HG03045 (cell line): ENCODE results near the gene DUSP22.
"Not testable (repeated sequence)": the region's sequence is repeated elsewhere in the genome, so short reads cannot be mapped to it uniquely, and the experiment has no call there.

Experiments used
- ATAC-seq: cut with Tn5 transposase; IDR thresholded peaks from one replicate; pipeline ENCODE4 v1.9.1; 2021; ENCODE audit warnings: mild to moderate bottlenecking, moderate library complexity; ENCODE audit not compliant: unreplicated experiment

The DUSP22 gene

GRCh38 chr6:362231-362923, 70.1 kb downstream of the DUSP22 start:
- no peak for ATAC-seq

- ATAC-seq: no peak
Measured at GRCh38 chr6:362924-363249, 70.6 kb downstream of the DUSP22 start.

GRCh38 chr6:363291-363690, 71.0 kb downstream of the DUSP22 start:
- no peak for ATAC-seq

- ATAC-seq: no peak
Measured at GRCh38 chr6:363909-364308, 71.6 kb downstream of the DUSP22 start.

GRCh38 chr6:364609-365540, 72.6 kb downstream of the DUSP22 start:
- ATAC-seq: peak; percentile 48

GRCh38 chr6:365835-366234, 73.5 kb downstream of the DUSP22 start:
- no peak for ATAC-seq

GRCh38 chr6:366389-367297, 74.4 kb downstream of the DUSP22 start:
- no peak for ATAC-seq

- no peak for ATAC-seq
Measured at GRCh38 chr6:367298-367794, 75.1 kb downstream of the DUSP22 start.

GRCh38 chr6:367891-368630, 75.8 kb downstream of the DUSP22 start:
- ATAC-seq: no peak

GRCh38 chr6:369559-370431, 77.5 kb downstream of the DUSP22 start:
- no peak for ATAC-seq

- ATAC-seq: no peak
Measured at GRCh38 chr6:370555-370954, 78.3 kb downstream of the DUSP22 start.

GRCh38 chr6:371851-372250, 79.6 kb downstream of the DUSP22 start:
- not testable (repeated sequence) for ATAC-seq

- ATAC-seq: no peak
Measured at GRCh38 chr6:372336-372911, 80.1 kb downstream of the DUSP22 start.

GRCh38 chr6:373031-373430, 80.7 kb downstream of the DUSP22 start:
- no peak for ATAC-seq

- ATAC-seq: no peak
Measured at GRCh38 chr6:373773-374724, 81.8 kb downstream of the DUSP22 start.

GRCh38 chr6:374956-375355, 82.7 kb downstream of the DUSP22 start:
- ATAC-seq: no peak

GRCh38 chr6:376827-377640, 84.7 kb downstream of the DUSP22 start:
- no peak for ATAC-seq
